Measurements from ENCODE around the gene C4orf50. TPM values are rescaled to one million over a fixed set of nuclear protein-coding genes. Genes with fewer than 3 reads are reported as not detected.

Gene C4orf50
- total RNA-seq, 1 donor from 2014 or later = not detected

- Mint-ChIP-seq H3K27me3 (ENCODE audit: low read depth) (peaks cover 61% of the 10 kb centered on the region), H3K4me3 (ENCODE audit: unreplicated experiment) (no peak overlapping the region), H3K4me1 (ENCODE audit: low read depth) (no peaks in the 10 kb centered on the region), H3K36me3 (ENCODE audit: low read depth) (no peaks in the 10 kb centered on the region), H3K27ac (ENCODE audit: unreplicated experiment) (no peak overlapping the region), H3K9me3 (ENCODE audit: low read depth) (no peaks in the 10 kb centered on the region)
- no peak for DNase-seq (ENCODE audit: low spot score)
- TF ChIP-seq, protein P1, sequence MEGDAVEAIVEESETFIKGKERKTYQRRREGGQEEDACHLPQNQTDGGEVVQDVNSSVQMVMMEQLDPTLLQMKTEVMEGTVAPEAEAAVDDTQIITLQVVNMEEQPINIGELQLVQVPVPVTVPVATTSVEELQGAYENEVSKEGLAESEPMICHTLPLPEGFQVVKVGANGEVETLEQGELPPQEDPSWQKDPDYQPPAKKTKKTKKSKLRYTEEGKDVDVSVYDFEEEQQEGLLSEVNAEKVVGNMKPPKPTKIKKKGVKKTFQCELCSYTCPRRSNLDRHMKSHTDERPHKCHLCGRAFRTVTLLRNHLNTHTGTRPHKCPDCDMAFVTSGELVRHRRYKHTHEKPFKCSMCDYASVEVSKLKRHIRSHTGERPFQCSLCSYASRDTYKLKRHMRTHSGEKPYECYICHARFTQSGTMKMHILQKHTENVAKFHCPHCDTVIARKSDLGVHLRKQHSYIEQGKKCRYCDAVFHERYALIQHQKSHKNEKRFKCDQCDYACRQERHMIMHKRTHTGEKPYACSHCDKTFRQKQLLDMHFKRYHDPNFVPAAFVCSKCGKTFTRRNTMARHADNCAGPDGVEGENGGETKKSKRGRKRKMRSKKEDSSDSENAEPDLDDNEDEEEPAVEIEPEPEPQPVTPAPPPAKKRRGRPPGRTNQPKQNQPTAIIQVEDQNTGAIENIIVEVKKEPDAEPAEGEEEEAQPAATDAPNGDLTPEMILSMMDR (IDR thresholded peaks at IDR 0.05) = no peak
These were observed 98.7 kb downstream of the C4orf50 start for GRCh38 chr4:5919571-5919970.

DNA sequence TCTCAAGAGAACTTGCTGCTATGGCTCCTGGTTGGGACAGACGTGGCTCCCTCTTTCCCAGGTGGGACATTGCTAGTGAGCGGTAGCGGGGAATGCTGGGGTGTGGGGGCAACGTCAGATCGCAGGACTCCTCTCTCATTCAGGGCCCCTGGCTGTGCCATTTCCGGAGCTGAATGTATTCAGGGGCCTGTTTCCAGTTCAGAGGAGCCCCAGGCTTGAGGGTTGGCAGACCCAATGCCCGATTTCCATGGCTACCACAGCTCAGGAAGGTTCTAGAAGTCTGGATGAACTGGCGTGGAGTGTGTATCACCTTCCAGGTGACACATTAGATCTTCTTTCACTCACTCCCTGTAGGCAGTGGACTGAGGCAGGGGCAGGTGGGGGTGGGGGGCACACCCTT is 99.2 kb downstream of the C4orf50 start:
- Mint-ChIP-seq H3K27me3 (ENCODE audit: low read depth) (peaks cover 60% of the 10 kb centered on the region), H3K4me1 (ENCODE audit: low read depth) (no peaks in the 10 kb centered on the region), H3K4me3 (ENCODE audit: unreplicated experiment) (no peak overlapping the region), H3K36me3 (ENCODE audit: low read depth) (no peaks in the 10 kb centered on the region), H3K27ac (ENCODE audit: unreplicated experiment) (no peak overlapping the region), H3K9me3 (ENCODE audit: low read depth) (no peaks in the 10 kb centered on the region)
- TF ChIP-seq, protein P1 (IDR thresholded peaks at IDR 0.05) = no peak
- DNase-seq (ENCODE audit: low spot score) = no peak

DNA sequence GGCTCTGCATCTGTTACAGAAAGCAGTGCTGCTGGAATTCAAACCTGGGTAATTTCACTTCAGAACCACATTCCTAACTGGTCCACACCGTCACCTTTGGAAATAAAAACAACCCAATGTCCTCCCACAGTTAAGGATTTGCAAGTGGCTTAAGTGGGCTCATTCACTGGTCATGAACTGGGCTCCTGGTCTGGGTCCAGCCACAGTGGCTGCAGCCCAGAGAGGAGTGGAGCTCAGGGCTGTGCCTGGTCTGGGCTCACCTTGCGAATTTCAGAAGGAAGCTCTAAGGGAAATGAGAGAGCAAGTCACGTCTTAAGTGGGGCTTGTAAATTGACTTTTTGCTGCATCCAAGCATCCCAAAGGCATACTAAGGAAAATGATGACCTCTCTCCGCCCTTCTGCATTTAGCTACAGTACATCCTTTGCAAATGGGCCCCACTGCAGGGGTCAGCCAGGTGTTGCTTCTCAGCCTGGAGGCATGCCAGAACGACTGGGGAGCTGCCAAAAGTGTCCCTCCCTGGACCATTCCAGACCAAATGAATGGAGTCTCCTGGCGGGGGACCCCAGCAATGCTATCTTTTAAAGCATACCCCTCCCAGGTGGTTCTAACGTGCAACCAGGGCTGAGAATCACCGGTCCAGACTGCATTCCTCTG is 99.8 kb downstream of the C4orf50 start:
- TF ChIP-seq, protein P1 (IDR thresholded peaks at IDR 0.05) = no peak
- peaks cover 61% of the 10 kb centered on the region for H3K27me3 Mint-ChIP-seq (ENCODE audit: low read depth)
- no peak overlapping the region for H3K27ac Mint-ChIP-seq (ENCODE audit: unreplicated experiment)
- H3K9me3 Mint-ChIP-seq (ENCODE audit: low read depth) = no peaks in the 10 kb centered on the region
- H3K4me1 Mint-ChIP-seq (ENCODE audit: low read depth) = no peaks in the 10 kb centered on the region
- no peaks in the 10 kb centered on the region for H3K36me3 Mint-ChIP-seq (ENCODE audit: low read depth)
- no peak for DNase-seq (ENCODE audit: low spot score)
- H3K4me3 Mint-ChIP-seq (ENCODE audit: unreplicated experiment) = no peak overlapping the region

- Mint-ChIP-seq H3K27ac (ENCODE audit: unreplicated experiment) (no peak overlapping the region), H3K4me1 (ENCODE audit: low read depth) (no peaks in the 10 kb centered on the region), H3K4me3 (ENCODE audit: unreplicated experiment) (no peak overlapping the region), H3K27me3 (ENCODE audit: low read depth) (peaks cover 56% of the 10 kb centered on the region), H3K9me3 (ENCODE audit: low read depth) (no peaks in the 10 kb centered on the region), H3K36me3 (ENCODE audit: low read depth) (no peaks in the 10 kb centered on the region)
- no peak for DNase-seq (ENCODE audit: low spot score)
- TF ChIP-seq, protein P1 (IDR thresholded peaks at IDR 0.05) = no peak
These were observed 100.6 kb downstream of the C4orf50 start for GRCh38 chr4:5917672-5918071.

GRCh38 chr4:5916229-5916628 is 102.0 kb downstream of the C4orf50 start:
- H3K4me3 Mint-ChIP-seq (ENCODE audit: unreplicated experiment) = no peak overlapping the region
- no peaks in the 10 kb centered on the region for H3K36me3 Mint-ChIP-seq (ENCODE audit: low read depth)
- no peak overlapping the region for H3K27ac Mint-ChIP-seq (ENCODE audit: unreplicated experiment)
- TF ChIP-seq, protein P1 (IDR thresholded peaks at IDR 0.05) = no peak
- H3K4me1 Mint-ChIP-seq (ENCODE audit: low read depth) = no peaks in the 10 kb centered on the region
- H3K9me3 Mint-ChIP-seq (ENCODE audit: low read depth) = no peaks in the 10 kb centered on the region
- H3K27me3 Mint-ChIP-seq (ENCODE audit: low read depth) = peaks cover 45% of the 10 kb centered on the region
- no peak for DNase-seq (ENCODE audit: low spot score)

All from chondrocyte (in vitro differentiated cells).